ENCODE results near the gene PLXNA3.

The PLXNA3 gene

DNA sequence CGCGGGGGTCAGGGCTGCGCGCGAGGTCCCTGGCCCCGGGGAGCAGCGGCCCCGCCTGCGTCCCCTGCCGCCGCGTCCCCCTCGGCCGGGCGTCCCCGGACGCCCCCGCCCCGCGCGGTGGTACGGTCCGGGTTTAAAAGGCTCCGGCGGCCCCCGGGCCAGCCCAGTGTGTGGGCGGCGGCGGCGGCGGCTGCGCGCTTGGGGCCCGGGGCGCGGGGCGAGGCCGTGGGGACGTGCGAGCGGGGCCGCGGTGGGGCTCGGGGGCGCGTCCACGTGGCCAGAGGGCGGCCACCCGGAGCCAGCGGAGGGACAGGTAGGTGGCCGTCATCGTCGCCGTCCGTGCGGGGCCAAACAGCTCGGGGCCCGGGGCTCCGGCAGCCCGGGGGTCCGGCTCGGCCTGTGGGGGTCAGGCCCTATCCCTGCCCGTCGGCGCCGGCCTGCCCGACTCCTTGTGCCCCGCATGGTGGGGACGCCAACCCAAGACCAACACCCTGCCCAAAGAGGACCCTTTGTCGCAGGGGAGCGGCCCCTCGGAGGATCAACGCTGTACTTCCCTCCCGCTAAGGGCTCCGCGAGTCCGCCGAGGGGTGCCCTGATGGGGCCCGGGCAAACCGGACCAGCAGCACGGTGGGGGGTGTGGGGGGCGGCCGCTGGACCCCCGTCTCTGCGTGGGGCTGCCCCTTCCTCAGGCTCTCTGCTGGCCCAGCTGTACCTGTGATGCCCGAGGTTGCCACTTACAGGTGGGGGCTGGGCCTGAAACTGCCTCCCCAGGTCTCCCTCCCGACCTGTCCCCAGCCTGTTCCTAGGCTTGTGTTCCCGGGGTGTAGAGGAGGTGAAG lies at the start of gene PLXNA3:
TSS of gene PLXNA3 (plus strand) at position 166 of the 838 bp plus-strand sequence. CDS start 1,903 bp downstream, outside the sequence.
- H3K4me3 ChIP-seq (ENCODE audit: low read depth, low read length) = peak within 1 kb of the TSS; percentile 75
- TF ChIP-seq, protein P1, sequence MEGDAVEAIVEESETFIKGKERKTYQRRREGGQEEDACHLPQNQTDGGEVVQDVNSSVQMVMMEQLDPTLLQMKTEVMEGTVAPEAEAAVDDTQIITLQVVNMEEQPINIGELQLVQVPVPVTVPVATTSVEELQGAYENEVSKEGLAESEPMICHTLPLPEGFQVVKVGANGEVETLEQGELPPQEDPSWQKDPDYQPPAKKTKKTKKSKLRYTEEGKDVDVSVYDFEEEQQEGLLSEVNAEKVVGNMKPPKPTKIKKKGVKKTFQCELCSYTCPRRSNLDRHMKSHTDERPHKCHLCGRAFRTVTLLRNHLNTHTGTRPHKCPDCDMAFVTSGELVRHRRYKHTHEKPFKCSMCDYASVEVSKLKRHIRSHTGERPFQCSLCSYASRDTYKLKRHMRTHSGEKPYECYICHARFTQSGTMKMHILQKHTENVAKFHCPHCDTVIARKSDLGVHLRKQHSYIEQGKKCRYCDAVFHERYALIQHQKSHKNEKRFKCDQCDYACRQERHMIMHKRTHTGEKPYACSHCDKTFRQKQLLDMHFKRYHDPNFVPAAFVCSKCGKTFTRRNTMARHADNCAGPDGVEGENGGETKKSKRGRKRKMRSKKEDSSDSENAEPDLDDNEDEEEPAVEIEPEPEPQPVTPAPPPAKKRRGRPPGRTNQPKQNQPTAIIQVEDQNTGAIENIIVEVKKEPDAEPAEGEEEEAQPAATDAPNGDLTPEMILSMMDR (IDR thresholded peaks at IDR 0.05; ENCODE audit: low read depth, low read length, missing control alignments) = no peak
- no peak for DNase-seq (ENCODE audit: low read depth)

DNA sequence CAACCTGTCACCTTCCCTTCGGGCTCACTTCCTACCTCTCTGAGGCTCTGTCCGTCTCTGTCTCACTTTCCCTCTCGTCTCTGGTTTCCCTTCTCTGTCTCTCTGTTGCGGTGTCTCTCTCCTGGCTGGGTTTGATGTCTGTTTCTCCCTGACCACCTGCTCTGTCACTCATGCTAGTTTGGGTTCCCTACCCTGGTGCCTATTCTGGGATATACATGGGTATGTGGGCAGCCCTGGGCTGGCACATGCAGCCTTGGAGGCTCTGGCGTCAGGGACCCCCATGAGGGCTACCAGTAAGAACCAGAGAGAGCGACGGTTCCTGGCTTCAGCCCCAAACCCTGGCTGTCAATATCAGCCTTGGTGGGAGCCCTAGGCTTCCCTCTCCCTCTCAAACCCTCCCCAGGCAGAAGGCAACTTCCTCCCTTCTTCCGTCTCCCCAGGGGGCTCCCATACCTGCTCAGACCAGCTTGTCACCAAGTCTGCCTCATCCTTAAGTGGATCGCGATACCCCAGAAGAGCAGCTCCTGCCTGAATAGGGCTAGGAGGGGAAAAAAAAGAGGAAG lies 49.3 kb upstream of the PLXNA3 start:
- peak overlapping the region; percentile 61 for H3K4me3 ChIP-seq (ENCODE audit: low read depth, low read length)
- DNase-seq (ENCODE audit: low read depth) = no peak
- TF ChIP-seq, protein P1 (IDR thresholded peaks at IDR 0.05; ENCODE audit: low read depth, low read length, missing control alignments) = no peak

DNA sequence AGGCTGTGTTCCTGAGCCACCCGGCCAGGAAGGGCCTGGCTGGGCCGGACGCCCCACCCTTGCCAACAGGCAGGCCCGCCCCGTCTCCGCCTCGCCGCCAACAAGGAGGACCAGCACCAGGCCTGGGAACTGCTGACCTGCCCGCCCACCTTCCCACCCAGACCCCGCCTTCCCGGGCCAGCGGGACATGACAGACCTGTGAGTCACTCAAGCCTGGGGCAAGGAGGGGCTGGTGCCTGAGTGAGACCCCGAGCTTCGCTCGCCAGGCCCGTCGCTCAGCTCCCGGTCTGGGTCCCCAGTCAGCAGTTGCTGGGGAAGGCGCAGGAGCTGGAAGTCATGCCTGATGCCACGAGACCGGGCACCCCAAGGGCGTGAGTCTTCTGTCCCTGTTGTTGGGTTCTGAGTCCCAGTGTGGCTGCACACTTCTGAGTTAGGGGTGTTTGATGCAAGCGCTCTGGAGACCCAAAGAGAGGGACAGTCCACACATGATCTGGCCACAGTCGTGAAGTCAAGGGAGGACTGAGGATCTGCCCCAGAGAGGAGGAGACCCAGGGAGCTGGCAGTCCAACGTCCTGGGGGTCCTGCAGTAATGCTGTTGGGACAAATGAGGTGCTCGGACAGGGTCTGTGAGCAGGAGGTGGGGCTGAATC lies 48.7 kb upstream of the PLXNA3 start, which contains the start of gene DNASE1L1:
TSS of gene DNASE1L1 (minus strand) at position 33 of the 650 bp plus-strand sequence. CDS start 3,686 bp downstream, outside the sequence.
- no peak for DNase-seq (ENCODE audit: low read depth)
- TF ChIP-seq, protein P1 (IDR thresholded peaks at IDR 0.05; ENCODE audit: low read depth, low read length, missing control alignments) = no peak
- H3K4me3 ChIP-seq (ENCODE audit: low read depth, low read length) = peak within 1 kb of the TSS; percentile 61

DNA sequence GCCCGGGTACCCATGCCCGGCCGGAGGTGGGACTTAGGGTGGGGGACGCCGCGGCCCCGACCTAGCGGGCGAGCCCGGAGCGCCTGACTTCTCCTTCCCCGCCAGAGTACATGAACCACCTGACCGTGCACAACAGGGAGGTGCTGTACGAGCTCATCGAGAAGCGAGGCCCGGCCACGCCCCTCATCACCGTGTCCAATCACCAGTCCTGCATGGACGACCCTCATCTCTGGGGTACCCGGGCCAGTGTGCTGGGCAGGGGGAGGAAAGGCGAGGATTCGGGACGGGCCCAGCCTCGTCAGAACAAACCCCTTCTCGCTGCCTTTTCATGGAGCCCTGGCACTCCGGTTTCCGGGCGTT lies 46.1 kb upstream of the PLXNA3 start:
- no peak for DNase-seq (ENCODE audit: low read depth)
- TF ChIP-seq, protein P1 (IDR thresholded peaks at IDR 0.05; ENCODE audit: low read depth, low read length, missing control alignments) = no peak
- peak overlapping the region; percentile 89 for H3K4me3 ChIP-seq (ENCODE audit: low read depth, low read length)

DNA sequence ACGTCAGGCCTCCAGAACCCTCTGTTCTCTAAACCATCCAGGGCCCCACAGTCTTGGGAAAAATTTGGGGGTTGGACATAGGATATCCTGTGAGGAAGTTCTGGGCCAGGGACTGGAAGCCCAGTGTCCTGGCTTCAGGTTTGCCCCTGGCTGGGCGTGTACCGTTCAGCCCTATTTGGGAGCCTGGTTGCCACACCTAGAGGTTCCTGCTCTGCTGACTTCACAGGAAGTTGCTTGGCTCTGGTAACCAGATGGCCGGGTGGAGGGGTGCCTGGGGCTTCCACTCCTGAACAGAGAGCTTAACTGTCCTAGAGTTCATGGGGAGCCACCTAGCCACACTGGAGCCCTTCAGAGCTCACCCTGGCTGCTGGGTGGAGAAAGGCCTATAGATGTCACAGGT lies 45.6 kb upstream of the PLXNA3 start:
- DNase-seq (ENCODE audit: low read depth) = no peak
- TF ChIP-seq, protein P1 (IDR thresholded peaks at IDR 0.05; ENCODE audit: low read depth, low read length, missing control alignments) = no peak
- peak overlapping the region; percentile 89 for H3K4me3 ChIP-seq (ENCODE audit: low read depth, low read length)

DNA sequence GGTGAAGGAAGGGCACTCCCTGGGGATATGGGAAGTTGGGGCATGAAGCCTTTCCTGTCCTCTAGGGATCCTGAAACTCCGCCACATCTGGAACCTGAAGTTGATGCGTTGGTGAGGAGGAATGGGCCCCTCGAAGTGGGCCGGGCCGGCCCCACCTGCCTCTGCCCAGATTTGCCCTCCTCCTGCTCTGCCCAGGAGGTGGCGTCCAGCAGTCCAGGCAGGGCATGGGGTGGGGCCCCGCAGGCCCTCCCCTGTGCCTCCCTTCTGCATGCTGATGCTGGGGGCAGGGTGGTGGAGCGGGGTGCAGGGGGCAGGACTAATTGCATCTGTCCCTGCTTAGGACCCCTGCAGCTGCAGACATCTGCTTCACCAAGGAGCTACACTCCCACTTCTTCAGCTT lies 44.9 kb upstream of the PLXNA3 start:
- no peak for DNase-seq (ENCODE audit: low read depth)
- TF ChIP-seq, protein P1 (IDR thresholded peaks at IDR 0.05; ENCODE audit: low read depth, low read length, missing control alignments) = no peak
- no peak overlapping the region for H3K4me3 ChIP-seq (ENCODE audit: low read depth, low read length)

All from GM12864 (cell line).